Bronchial epithelial cell (primary cell): ENCODE measurements around the gene SLC12A3. TPM values are rescaled to one million over a fixed set of nuclear protein-coding genes. Genes with fewer than 3 reads are reported as not detected.

Source experiments
- DNase-seq: peaks from one replicate; pipeline ENCODE4 v3.0.0-alpha.2; 2010; ENCODE audit warnings: low read depth
- FAIRE-seq: peaks from 2 replicates; lab custom pipeline; 2011; peaks lifted over from hg19 to GRCh38; lab: Jason Lieb, UNC
- H3K27me3 ChIP-seq: 2 replicates; pipeline ENCODE4 v1.5.1; 2011; ENCODE audit warnings: low read length; ENCODE audit not compliant: control insufficient read depth, insufficient read depth
- H3K36me3 ChIP-seq: 2 replicates; pipeline ENCODE4 v1.5.1; 2011; ENCODE audit warnings: low read length; ENCODE audit not compliant: control insufficient read depth, insufficient read depth
- H3K4me3 ChIP-seq: 2 replicates; pipeline ENCODE4 v1.5.1; 2011; ENCODE audit warnings: mild to moderate bottlenecking, low read depth, low read length, control low read depth
- CTCF ChIP-seq: IDR thresholded peaks from 2 replicates; pipeline ENCODE4 v1.5.1; 2011; ENCODE audit warnings: mild to moderate bottlenecking, moderate library complexity, low read length, control low read depth, inconsistent platforms; ENCODE audit not compliant: insufficient read depth, severe bottlenecking
- total RNA-seq: library from RNA; depleted of rRNA; stranded (reverse); fragments of >200 nt; gene quantifications from 2 replicates; pipeline ENCODE4 v1.2.1, GENCODE V29; 2014

Gene SLC12A3
- total RNA-seq, 1 donor from 2014 or later = not detected

DNA sequence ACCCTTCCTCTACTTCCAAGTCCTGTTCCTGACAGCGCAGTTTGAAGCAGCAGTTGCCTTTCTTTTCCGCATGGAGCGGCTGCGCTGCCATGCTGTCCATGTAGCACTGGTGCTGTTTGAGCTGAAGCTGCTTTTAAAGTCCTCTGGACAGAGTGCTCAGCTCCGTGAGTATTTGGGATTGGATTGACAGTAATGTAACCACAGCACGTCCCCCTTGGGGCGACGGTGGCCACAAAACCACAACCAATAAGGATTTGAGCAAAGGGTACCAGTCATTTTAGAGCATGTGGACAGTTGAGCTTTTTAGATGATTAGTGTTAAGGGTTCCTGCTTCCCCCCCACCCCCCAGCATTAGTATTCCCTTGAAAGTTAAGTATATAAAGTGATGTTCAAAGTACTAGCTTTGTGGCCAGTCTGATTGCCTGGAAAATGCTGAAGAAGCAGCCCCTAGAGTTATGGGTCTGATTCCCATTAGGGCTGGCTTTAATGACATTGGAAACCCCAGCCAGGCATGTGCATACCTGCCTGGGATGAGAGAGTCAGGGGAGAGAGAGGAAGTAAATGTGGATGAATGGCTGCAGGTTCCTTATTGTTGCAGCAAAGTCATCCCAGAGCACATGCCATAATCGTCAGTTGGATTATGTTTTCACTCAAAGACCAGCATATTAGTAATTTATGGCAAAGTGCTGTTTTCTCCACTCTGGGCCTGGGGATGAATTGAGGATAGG, 31.6 kb upstream of the SLC12A3 start:
- H3K36me3 ChIP-seq = peaks cover 7% of the 10 kb centered on the region
- H3K4me3 ChIP-seq = no peak overlapping the region
- no peak for TF ChIP-seq CTCF
- no peaks in the 10 kb centered on the region for H3K27me3 ChIP-seq
- FAIRE-seq = no peak
- DNase-seq = peak; percentile 74

- TF ChIP-seq CTCF = no peak
- peak; percentile 28 for FAIRE-seq
- Histone ChIP-seq H3K4me3 (no peak overlapping the region), H3K27me3 (no peaks in the 10 kb centered on the region), H3K36me3 (peaks cover 7% of the 10 kb centered on the region)
- DNase-seq = no peak
Measured at GRCh38 chr16:56835320-56835719, 29.7 kb upstream of the SLC12A3 start.

GRCh38 chr16:56836410-56837230, 28.4 kb upstream of the SLC12A3 start:
- FAIRE-seq = peak; percentile 7
- DNase-seq = no peak
- peaks cover 11% of the 10 kb centered on the region for H3K36me3 ChIP-seq
- no peak for TF ChIP-seq CTCF
- no peak overlapping the region for H3K4me3 ChIP-seq
- H3K27me3 ChIP-seq = no peaks in the 10 kb centered on the region

- FAIRE-seq = no peak
- no peak for TF ChIP-seq CTCF
- no peak for DNase-seq
- H3K36me3 ChIP-seq = peaks cover 16% of the 10 kb centered on the region
- no peak overlapping the region for H3K4me3 ChIP-seq
- no peaks in the 10 kb centered on the region for H3K27me3 ChIP-seq
Measured at GRCh38 chr16:56838622-56839337, 26.2 kb upstream of the SLC12A3 start.

- TF ChIP-seq CTCF = no peak
- no peak for FAIRE-seq
- peaks cover 16% of the 10 kb centered on the region for H3K36me3 ChIP-seq
- no peak for DNase-seq
- no peak overlapping the region for H3K4me3 ChIP-seq
- H3K27me3 ChIP-seq = no peaks in the 10 kb centered on the region
Measured at GRCh38 chr16:56841233-56841632, 23.8 kb upstream of the SLC12A3 start.
